ENCODE measurements around the gene CNTNAP2.
"Not testable (repeated sequence)": the region's sequence is repeated elsewhere in the genome, so short reads cannot be mapped to it uniquely, and the experiment has no call there.

Gene CNTNAP2

GRCh38 chr7:147771344-147771743, 1654.7 kb downstream of the CNTNAP2 start:
- DNase-seq (ENCODE audit: low spot score), result no peak

- no peak for DNase-seq (ENCODE audit: low spot score)
These were observed 1657.9 kb downstream of the CNTNAP2 start for GRCh38 chr7:147774461-147774860.

GRCh38 chr7:147775516-147776284, 1659.1 kb downstream of the CNTNAP2 start:
- no peak for DNase-seq (ENCODE audit: low spot score)

GRCh38 chr7:147777309-147777708, 1660.7 kb downstream of the CNTNAP2 start:
- no peak for DNase-seq (ENCODE audit: low spot score)

GRCh38 chr7:147779949-147780348, 1663.3 kb downstream of the CNTNAP2 start:
- no peak for DNase-seq (ENCODE audit: low spot score)

- DNase-seq (ENCODE audit: low spot score), result no peak
These were observed 1680.0 kb downstream of the CNTNAP2 start for GRCh38 chr7:147796581-147796980.

GRCh38 chr7:147798001-147798400, 1681.4 kb downstream of the CNTNAP2 start:
- no peak for DNase-seq (ENCODE audit: low spot score)

GRCh38 chr7:147801762-147802161, 1685.2 kb downstream of the CNTNAP2 start:
- not testable (repeated sequence) for DNase-seq (ENCODE audit: low spot score)

- DNase-seq (ENCODE audit: low spot score), result no peak
These were observed 1686.5 kb downstream of the CNTNAP2 start for GRCh38 chr7:147803151-147803550.

GRCh38 chr7:147803606-147804005, 1687.0 kb downstream of the CNTNAP2 start:
- no peak for DNase-seq (ENCODE audit: low spot score)

GRCh38 chr7:147804032-147804431, 1687.4 kb downstream of the CNTNAP2 start:
- no peak for DNase-seq (ENCODE audit: low spot score)

GRCh38 chr7:147805996-147806576, 1689.5 kb downstream of the CNTNAP2 start:
- DNase-seq (ENCODE audit: low spot score), result no peak

- no peak for DNase-seq (ENCODE audit: low spot score)
These were observed 1693.2 kb downstream of the CNTNAP2 start for GRCh38 chr7:147809786-147810185.

GRCh38 chr7:147810269-147810668, 1693.7 kb downstream of the CNTNAP2 start:
- DNase-seq (ENCODE audit: low spot score), result no peak

GRCh38 chr7:147811923-147812322, 1695.3 kb downstream of the CNTNAP2 start:
- DNase-seq (ENCODE audit: low spot score), result no peak

- DNase-seq (ENCODE audit: low spot score), result no peak
These were observed 1696.7 kb downstream of the CNTNAP2 start for GRCh38 chr7:147813316-147813715.

GRCh38 chr7:147818317-147818716, 1701.7 kb downstream of the CNTNAP2 start:
- DNase-seq (ENCODE audit: low spot score), result no peak

- DNase-seq (ENCODE audit: low spot score), result no peak
These were observed 1708.1 kb downstream of the CNTNAP2 start for GRCh38 chr7:147824671-147825070.

GRCh38 chr7:147829016-147829415, 1712.4 kb downstream of the CNTNAP2 start:
- no peak for DNase-seq (ENCODE audit: low spot score)

- DNase-seq (ENCODE audit: low spot score), result no peak
These were observed 1717.0 kb downstream of the CNTNAP2 start for GRCh38 chr7:147833557-147833956.

- DNase-seq (ENCODE audit: low spot score), result no peak
These were observed 1717.4 kb downstream of the CNTNAP2 start for GRCh38 chr7:147833970-147834369.

GRCh38 chr7:147852833-147853232, 1736.2 kb downstream of the CNTNAP2 start:
- no peak for DNase-seq (ENCODE audit: low spot score)
